GM10847 (cell line): ENCODE data around the gene SLC1A3.

Experiments
- POLR2A ChIP-seq: IDR thresholded peaks from 2 replicates; pipeline ENCODE4 v1.6.1; 2011; ENCODE audit not compliant: insufficient read length; ENCODE audit errors: extremely low read depth

SLC1A3 gene

DNA sequence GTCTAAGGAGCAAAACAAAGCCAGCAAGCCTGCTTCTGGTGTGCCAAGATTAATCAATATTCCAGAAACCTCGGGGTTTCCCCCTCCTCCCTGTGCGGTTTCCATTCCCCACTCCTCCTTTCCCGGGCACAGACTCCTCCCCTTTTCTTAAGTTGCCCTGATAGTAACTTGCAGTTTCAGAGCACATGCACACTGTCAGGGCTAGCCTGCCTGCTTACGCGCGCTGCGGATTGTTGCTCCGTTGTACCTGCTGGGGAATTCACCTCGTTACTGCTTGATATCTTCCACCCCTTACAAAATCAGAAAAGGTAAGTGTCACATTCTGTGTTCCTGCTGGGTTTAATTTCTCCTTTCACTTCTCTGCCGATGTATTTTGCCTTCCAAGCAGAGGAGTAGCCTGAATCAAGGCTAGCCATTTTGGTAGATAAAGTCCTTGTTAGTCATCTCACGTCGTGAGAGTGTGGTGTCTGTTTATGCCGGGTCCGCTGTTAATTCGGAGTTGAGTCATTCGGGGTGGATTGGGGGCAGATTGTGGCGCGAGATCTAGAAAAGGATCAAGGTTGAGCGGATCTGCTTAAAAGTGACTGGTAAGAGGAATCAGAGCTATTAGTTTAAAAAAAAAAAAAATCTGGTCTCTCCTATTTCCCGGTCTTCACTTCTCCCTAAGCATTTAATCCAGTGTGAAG is at the start of gene SLC1A3:
Gene SLC1A3, plus strand, starts transcription at position 179 of the 686 bp plus-strand sequence. CDS start 1,818 bp downstream, outside the sequence.
- TF ChIP-seq POLR2A, result no peak

DNA sequence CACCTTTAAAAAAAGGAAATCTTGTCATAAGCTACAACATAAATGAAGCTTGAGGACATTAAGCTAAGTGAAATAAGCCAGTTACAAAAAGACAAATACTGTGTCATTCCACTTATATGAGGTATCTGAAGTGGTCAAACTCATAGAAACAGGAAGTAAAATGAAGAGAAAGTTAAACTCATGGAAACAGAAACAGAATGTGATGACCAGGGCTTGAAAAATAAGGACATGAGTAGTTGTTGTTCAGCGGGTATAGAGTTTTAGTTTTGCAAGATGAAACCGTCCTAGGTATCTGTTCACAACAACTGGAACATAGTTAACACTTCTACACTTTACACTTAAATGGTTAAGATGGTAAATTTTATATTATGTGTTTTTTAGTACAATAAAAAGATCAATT is 47.8 kb upstream of the SLC1A3 start:
- no peak for TF ChIP-seq POLR2A

DNA sequence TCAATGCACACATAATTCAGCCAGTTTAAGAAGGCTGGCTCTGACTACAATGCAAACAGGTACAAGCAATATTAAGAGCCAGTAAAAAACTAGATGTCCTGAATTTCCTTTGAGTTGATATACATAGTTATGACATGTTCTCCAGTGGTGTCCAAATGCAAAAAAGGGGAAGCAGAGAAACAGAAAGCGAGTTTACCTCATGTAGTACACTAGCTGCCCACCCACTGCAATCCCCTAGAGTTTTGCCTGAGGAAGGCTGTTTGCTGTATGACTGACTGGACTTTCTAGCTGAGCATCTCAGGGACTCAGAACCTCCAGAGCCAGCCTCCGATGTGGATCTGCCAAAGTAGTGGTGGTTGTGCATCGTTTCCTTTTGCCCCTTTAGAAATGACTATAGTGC is 44.8 kb upstream of the SLC1A3 start:
- TF ChIP-seq POLR2A, result no peak

DNA sequence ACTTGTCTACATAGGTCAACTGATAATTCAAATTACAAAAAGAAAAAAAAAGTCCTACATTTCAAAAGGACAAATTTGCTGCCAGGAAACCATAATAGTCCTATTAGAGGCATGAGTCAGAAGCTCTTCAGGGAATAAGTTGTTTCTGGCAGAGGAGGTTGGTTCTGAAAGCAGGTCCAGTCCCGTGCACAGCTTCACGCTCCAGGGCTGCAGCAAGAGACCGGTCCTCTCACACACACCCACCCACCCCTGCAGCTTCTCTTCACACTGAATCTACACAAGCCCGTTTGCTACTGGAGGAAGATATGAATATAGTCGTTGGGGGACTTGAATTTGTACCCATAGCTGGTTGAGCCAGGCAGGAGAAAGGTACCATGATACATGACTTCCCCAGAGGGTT is 36.9 kb upstream of the SLC1A3 start:
- no peak for TF ChIP-seq POLR2A

DNA sequence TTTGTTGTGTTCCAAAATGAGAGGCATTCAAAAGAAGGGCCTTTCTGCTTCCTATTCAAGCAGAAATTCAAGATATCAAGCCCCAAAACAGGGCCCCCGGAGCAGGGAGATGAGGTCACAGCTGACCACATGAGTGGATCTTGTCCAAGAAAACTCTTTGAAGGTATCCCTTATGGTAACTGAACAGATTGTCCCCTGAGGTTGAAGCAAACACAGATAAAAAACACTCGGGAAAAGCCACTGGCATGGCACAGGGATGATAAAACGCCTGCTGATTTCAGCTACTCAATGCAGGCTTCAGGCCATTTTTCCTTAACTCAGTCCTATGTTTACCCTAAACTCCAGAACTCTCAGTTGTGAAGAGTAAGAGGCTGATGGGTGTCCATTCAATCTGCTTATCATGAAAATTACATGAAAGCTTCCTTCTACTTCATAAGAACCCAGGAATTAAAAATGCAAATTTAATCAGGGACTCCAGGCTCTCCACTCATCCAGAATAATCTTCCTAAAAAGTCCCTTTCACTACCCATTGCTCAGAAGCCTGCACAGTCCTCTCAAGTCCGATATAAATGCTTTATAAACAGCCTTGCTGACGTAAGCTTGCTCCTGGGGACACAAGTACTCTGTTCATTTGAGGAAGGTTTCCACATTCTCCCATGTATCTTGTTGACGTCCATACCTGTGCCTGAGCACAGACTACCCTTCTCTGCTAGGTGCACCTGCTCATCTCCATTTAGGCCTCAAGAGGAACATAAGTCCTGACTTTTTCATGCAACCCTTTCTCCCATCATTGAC is 35.9 kb upstream of the SLC1A3 start:
- TF ChIP-seq POLR2A, result no peak

DNA sequence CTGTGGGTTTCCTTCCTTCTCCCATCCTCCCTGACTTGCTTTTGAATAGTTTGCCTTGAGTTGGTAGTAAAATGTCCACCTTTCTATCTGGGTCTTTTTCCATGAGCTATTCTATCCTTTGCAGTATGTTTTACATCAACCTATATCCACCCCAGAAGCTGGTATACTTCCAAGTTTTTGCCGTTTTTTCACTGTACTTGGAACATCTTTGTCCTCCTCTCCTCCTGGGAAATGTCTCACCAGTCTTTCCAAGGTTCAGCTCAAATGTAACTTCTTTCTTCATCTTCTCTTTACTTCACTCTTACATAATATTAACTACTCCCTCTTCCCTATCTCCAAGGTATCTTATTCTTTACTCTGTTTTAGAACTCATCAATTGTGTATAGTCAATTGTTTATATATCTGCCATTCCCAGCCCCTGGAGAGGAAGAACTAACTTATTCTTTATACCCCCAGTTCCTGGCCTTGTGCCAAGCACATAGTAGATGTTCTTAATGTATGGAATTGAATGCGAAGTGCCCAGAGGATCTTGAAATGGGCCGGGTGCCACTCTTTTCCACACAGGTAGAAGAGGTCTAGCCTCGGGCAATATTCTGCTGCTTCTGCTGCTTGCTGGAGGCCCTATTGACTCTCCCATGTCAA is 34.9 kb upstream of the SLC1A3 start:
- no peak for TF ChIP-seq POLR2A

DNA sequence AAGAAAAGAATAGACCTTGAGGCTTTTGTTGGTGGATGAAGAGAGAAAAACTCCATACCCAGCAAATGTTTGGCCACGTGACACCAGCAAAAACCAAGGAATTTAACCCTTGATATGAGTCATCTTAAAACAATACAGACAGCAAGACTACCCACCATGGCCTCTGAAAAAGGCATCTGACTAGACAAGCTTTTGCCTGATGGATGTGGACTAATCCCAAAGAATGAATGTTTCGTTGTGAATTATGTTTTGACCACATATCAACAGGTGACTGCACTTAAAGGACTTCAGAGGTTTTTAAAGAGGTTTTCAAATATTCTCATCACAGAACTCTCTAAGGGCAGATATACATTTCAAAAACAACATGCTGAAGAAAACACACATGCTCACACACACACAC is 33.0 kb upstream of the SLC1A3 start:
- TF ChIP-seq POLR2A, result no peak

DNA sequence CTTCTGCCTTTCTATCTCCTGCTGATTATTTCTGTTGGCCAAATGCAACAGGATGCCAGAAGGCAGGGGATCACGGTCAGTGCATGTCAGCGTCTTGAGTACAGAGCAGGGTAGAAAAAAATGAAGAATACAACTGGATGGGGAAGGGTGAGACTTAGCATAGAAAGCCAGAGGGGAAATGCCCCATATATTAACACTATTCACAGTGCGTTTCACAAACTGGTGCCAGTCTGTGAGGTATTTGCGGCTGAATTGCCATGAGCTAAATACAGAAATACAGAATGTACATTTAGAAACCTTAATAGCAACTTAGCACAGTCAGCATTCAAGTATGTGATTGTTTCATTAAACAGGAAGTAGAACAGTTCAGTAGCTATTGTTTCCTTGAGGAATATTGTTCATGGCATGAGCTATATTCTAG is 31.0 kb upstream of the SLC1A3 start:
- TF ChIP-seq POLR2A, result no peak

DNA sequence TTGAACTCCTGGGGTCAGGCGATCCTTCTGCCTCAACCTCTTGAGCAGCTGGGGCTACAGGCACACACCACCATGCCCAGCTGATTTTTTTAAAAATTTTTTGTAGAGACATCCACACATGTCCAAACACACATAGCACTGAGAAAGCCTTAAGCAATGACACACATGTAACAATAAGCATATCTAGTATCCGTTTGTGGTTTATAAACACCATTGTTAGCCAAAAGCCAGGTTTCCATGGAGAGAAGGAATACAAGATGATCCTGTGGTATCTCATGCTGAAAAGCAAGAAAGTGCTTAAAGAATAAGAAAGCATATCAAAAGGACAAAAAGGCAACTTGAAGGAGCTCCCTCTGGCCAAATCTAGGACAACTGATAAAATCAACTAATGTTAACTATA is 29.7 kb upstream of the SLC1A3 start:
- TF ChIP-seq POLR2A, result no peak

DNA sequence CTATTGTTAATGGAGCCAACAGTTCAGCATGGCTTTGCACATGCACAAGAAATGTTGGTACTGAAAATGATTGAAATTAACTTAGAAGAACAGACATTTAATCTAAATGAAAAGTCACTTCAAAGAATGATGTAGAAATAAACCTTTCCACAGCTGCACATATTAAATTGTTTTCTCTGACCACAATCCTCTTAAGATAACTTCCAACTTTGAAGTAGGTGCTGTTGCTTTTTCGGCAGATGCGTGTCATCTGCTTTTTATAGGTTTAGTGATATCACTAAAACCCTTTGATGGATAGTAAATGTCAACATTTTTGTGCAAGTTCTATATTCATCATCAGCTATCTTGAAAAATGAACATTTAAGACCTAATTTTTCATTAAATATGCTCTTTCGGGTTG is 25.3 kb upstream of the SLC1A3 start:
- TF ChIP-seq POLR2A, result no peak

DNA sequence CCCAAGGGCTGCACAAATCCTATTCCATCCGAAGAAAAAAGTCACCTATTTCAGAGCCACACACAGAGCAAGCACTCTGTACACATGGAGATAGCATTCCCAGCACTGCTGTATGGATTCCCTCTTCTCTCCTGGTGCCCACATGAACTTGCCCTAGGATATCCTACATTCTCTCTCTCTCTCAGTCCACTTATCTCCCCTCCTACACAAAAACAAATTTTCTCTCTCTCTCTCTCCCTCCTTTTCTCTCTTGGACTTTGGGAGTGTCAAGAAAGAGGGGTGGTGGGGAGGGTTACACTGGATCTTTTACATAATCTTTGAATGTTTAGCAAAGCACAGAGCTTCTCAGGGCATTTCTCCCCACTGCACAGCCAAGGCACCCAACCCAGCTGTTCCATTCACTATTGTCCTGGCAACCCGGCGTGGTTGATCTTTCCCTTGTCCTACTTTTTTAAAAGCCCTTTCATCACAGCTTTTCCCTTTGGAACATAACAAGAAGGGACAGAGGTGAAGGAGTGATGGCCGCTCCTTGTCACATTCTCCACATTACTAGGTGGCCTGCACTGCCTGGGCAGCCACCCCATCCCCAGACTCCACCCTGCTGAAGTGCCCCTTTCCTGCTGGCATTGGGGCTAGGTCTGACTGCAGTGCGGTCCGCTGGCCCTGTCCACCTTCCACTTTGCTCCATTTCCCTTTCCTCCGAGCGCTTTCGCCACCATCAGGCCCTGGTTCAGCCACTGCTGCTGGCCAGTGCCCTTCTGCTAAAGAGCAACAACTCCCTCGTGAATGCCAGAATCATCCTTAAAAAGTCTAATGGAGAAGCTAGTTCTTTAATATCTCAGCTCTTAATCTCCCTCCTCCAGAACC is 22.2 kb upstream of the SLC1A3 start:
- no peak for TF ChIP-seq POLR2A

DNA sequence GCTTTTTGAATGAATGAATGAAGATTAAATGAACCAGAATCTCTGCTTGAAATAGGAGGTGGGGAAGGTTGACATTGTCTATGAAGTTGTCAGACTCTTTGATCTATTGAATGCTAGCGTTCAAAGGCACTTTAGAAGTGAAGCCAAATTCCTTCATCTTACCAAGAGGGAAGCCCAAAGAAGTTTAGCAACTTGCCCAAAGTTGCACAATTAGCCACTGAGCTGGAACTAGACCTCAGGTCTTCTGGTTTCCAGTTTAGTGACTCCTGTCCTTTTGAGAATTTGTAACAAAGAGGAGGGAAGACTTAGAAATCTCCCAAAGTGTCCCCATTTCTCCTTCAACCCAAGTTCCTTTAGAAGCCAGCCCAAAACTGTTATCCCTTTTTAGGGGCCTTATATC is 20.7 kb upstream of the SLC1A3 start:
- no peak for TF ChIP-seq POLR2A

DNA sequence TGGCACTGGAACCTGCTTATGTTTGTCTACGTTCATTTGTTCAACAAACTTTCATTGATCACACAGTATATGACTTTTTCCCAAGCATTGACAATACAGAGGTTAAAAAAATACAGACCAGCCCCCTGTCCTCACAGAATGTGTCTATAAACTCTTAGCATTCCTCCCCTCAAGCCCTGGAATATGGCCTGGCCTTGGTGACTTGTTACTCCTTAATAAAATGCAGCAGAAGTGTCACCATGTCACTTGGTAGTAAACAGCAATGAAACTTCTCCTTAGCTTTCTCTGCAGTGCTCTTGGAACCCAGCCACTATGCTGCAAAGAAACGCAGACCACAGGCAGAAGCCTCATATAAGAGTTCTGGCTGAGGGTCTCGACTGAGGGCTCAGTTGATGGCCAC is 19.1 kb upstream of the SLC1A3 start:
- TF ChIP-seq POLR2A, result no peak

DNA sequence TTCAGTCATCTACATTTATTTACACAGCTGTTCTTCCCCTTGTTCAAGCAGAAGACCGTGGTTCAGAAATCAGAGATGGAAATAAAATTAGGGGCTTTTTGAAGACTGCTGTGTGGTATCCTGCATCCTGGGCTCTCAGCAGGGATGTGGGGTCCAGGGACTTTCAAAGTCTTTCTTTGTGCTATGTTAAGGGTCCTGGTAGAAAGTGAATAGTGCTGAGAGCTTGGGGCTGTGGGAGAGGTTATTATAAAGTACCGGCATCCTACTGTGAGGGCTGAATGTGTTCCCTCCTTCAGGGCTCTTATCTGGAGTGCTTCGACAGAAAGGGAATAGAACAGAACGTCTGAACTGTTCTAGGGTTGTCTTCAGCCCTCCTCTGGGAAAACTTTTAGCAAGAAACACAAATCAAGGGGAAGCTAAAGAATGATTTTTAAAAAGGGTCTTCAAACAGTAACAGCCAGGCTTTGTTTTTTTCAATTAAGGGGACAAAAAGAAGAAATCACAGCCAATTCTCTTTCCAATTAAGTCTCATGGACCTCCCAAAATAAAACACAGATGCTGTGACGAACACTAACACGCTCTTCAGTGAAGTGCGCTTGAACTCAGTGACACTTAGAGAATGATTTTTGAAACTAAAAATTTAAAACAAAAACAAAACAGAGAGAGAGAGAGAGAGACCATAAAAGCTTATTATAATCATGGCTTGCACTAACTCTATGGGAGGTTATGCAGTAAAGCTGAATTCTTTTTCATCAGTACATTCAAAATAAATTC is 15.7 kb upstream of the SLC1A3 start:
- no peak for TF ChIP-seq POLR2A
